ENCODE data around the gene PHACTR3.

DNA sequence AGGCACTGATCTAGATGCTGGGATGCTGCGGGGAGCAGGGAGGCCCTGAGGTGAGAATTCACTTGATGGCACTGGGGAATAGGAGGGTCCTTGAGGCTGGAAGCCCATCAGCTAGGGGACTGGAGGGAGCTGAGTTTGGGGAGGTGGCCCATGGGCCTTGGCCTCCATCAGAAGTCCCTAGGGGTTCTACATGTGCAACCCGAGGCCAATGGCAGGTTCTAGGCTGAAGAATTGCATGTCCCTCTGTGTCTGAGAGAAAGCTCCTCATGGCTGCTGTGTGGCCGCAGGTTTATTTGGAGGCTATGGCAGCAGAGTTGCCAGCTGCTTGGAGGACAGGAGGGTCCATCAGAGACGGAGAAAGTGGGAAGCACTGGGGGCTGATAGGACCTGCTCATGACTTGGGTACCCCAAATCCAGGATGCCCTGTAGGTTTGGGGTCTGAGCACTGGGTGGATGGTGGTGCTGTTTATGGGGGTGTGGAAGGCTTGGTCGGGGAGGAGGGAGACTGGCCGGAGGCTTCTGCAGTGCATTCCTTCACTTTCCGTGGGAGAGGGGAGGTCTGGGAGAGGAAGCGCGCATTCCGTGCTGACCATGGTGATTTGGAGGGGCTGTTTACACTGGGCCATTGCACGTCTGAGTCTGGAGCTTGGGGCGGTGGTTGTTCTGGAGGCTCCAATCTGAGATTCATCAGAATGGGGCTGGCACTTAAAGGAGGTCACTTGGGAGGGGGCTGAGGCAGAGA, 24.8 kb upstream of the PHACTR3 start:
- TF ChIP-seq, protein P1, sequence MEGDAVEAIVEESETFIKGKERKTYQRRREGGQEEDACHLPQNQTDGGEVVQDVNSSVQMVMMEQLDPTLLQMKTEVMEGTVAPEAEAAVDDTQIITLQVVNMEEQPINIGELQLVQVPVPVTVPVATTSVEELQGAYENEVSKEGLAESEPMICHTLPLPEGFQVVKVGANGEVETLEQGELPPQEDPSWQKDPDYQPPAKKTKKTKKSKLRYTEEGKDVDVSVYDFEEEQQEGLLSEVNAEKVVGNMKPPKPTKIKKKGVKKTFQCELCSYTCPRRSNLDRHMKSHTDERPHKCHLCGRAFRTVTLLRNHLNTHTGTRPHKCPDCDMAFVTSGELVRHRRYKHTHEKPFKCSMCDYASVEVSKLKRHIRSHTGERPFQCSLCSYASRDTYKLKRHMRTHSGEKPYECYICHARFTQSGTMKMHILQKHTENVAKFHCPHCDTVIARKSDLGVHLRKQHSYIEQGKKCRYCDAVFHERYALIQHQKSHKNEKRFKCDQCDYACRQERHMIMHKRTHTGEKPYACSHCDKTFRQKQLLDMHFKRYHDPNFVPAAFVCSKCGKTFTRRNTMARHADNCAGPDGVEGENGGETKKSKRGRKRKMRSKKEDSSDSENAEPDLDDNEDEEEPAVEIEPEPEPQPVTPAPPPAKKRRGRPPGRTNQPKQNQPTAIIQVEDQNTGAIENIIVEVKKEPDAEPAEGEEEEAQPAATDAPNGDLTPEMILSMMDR (IDR thresholded peaks at IDR 0.05), result no peak
- TF ChIP-seq CHD2 (IDR thresholded peaks at IDR 0.05; ENCODE audit: low read length, partially characterized antibody), result no peak

Data from A549 (cell line).